GM04503 (cell line): ENCODE data around the gene NPHP3.

Source experiments
- DNase-seq: peaks from one replicate; pipeline ENCODE4 v3.0.0-alpha.2; 2012; ENCODE audit warnings: low read depth

The NPHP3 gene

GRCh38 chr3:132695422-132695821 is 26.8 kb downstream of the NPHP3 start:
- no peak for DNase-seq

DNA sequence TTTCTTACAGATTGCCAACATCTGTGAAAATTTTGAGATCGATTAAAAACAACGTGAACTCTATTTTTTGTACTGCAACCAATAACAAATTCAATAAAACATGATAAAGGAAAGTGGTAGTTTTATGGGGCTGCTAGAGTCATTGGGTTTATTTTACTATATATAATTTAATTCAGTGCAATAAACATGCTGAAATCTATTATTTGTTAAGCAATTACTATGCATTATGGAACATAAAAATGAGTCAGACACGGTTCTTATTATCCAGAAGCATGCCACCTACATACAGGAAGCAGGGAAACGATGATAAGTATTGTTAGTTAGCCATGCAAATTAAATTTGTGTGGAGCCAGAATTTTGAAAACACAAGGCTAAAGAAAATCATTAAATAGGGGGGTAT is 27.2 kb downstream of the NPHP3 start:
- DNase-seq: no peak

DNA sequence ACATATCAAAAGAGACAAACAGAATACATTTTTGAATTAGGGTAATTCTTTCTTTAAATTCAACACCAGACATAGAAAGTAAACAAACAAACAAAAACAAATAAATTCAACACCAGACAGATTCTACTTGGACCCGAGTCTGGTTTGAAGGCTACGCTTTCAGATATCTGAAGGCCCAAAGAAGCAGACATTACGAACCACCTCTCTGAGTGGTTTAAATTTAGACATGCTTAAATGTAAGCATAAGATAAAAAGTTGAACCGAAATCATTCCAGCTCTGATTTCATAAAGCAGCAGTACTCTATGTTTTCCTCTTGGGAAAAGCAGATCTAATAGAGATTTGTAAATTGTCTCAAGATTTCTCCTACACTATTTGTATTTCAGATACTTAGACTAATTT is 32.2 kb downstream of the NPHP3 start:
- DNase-seq: no peak

DNA sequence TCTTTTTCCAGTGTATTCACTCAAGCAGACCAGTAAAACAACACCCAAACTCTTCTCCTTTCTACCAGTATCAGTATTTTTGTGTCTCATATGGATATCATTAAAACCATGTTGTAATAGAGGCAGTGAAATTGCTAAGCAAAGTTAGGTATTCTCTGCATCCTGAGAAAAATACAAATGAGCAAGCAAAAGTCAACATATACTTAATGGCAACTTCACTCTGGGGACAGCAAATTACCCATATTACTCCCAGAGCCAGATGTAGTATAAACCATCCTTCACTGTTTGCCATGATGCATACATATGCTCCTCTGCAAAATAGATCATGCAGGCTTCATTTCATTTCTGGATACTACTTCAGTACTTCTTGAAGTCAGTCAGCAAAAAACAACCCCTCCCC is 40.0 kb downstream of the NPHP3 start:
- no peak for DNase-seq

DNA sequence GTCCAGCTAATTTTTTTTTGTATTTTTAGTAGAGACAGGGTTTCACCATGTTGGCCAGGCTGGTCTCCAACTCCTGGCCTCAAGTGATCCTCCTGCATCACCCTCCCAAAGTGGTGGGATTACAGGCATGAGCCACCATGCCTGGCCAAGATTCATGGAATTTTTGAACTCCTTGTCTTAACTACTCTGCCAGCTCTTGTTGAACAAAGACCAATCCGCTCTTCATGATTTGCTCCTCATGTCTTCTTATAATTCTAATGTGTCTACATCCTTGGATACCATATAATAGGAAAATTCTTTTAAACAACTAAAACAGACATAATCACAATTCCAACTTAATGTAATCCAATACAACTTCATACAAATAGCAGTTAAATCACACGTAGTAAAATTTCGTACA is 40.8 kb downstream of the NPHP3 start:
- no peak for DNase-seq

- no peak for DNase-seq
These were observed 42.3 kb downstream of the NPHP3 start for GRCh38 chr3:132679911-132680310.

DNA sequence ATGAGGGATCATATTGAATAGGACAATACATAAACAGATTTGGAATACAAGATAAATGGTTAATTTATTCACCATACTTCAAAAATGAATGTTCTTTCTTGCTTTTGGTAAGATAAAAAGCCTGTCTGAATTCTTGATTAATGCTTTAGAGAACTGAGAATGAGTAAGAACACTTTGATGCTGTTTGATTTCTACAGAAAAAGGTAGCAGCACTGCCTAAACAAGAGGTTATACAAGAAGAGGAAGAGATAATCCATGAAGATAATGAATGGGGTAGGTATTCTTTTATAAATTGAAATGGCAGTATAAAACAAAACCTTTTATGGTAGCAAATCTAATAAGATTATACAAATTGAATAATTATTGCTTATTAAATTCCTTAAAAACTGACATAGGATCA is 46.8 kb downstream of the NPHP3 start:
- DNase-seq: no peak

DNA sequence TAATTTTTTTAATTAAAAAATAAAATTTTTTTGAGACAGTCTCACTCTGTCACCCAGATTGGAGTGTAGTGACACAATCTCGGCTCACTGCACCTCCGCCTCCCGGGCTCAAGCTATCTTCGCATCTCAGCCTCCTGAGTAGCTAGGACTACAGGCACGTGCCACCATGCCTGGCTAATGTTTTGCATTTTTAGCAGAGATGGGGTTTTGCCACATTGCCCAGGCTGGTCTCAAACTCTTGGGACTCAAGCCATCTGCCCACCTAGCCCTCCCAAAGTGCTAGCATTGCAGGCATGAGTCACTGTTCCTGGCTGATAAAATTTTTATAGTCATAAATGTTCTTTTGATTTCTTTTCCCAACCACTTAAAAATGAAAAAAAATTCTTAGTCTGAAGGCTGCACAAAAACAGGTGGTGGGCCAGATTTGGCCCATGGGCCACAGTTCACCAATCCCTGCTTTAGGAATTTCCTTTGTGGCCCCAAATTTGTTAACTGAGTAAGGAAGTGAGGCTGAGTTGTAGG is 52.9 kb downstream of the NPHP3 start:
- no peak for DNase-seq

DNA sequence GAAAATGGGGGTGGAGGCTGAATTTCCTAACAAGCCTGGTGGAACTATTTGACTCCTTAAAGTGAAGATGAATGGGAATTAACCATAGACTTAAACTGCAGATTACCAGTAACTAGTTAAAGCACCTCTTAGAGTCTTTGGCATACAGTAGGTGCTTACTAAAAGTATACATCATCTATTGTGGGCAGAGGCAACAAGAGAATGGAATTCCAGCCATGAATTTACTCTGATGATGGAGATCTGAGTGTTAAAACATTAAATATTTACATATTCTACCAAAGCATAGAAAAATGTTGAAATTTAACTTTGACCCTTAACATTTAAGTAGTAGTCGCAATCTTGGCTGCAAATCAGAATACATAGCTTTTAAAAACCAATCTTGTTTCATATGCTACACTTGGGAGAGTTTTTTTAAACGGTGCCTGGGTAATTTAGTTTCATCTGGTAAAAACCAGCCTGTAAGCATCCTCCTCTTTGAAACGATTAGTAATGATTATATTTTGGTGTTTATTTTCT is 56.9 kb downstream of the NPHP3 start:
- no peak for DNase-seq

GRCh38 chr3:132662212-132662611 is 60.0 kb downstream of the NPHP3 start:
- no peak for DNase-seq

GRCh38 chr3:132661101-132661500 is 61.1 kb downstream of the NPHP3 start:
- no peak for DNase-seq

DNA sequence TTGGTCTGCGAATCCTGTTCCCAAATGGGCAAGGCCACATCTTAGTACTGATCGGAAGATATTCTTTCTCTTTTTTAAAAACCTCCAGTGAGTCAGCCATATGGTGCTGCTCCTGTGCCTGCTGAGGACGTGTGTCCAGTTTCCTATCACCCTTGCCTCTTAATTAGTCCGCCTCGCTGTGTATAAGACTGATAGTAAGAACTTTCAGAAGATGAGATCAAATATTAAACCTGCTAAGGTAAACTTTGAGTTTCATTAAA is 61.5 kb downstream of the NPHP3 start:
- DNase-seq: no peak

GRCh38 chr3:132660052-132660810 is 62.0 kb downstream of the NPHP3 start, which contains the start of gene UBA5:
UBA5 (plus strand) TSS chr3:132660329; CDS start chr3:132660538, 209 bp downstream.
- DNase-seq: peak; percentile 29

DNA sequence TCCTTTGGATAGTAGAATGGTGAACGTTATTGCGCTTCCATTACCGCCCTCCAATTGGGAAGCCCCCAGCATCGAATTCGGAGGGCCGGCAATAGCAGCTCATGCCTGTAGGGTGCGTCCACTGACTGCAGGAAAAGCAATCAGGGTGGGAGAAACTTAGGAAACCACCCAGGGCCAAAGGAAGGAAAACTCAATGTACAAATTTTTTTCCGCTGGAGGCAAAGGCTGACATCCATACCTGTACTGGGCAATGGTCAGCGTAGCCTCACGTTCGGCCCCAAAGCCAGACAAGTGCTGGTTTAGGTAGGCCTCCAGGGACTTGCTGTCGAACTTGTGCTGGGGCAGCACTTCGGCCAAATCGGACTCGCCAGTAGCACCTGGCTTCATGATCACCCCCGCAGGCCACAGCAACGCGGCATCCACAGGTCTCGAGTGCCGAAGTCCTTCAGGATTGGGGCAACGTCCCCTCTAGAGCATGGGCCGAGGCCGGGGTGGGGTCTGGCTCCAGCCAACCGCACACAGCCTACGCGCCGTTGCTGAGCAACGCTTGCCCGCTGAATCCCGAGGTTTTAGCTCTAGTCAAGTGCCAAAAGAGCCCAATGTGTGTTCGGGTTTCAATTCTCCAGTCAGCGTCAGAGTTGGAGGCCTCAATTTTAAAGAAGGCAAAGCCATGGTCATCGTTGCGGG is 62.7 kb downstream of the NPHP3 start, which contains the start of gene ACAD11:
Gene ACAD11, minus strand, starts transcription at position 445 of the 687 bp plus-strand sequence. Its CDS starts 58 bp downstream, at position 387.
- DNase-seq: peak; percentile 42

GRCh38 chr3:132659000-132659364 is 63.2 kb downstream of the NPHP3 start:
- no peak for DNase-seq

DNA sequence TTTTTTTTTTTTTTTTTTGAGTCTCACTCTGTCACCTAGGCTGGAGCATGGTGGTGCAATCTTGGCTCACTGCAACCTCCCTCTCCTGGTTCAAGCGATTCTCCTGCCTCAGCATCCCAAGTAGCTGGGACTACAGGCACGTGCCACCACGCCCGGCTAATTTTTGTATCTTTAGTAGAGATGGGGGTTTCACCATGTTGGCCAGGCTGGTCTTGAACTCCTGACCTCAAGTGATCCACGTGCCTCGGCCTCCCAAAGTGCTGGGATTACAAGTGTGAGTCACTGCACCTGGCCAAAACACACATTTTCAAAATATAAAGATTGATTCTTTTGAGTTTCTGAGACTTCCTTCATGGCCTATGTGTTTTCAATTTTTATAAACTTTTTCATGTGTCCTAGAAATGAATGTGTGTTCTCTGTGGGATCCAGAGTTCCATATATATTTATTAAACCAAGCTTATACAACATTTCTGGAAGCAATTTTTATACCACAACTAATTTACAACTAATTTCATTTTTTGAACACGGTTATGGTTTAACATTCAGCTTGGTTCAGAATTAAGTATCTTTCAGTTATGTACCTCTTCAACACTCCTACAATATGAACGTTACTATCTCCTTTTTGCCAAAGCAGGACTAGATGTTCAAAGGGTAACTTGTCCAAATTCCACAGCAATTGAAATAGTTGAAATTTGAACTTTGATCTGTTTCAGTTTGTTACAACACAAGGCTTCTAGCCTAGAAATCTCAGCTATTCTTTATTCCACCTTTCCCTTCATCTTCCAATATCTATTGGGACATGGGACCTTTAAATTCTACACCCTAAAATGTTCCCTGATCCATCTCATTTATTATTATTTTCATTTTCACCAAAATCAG is 64.1 kb downstream of the NPHP3 start:
- DNase-seq: no peak

DNA sequence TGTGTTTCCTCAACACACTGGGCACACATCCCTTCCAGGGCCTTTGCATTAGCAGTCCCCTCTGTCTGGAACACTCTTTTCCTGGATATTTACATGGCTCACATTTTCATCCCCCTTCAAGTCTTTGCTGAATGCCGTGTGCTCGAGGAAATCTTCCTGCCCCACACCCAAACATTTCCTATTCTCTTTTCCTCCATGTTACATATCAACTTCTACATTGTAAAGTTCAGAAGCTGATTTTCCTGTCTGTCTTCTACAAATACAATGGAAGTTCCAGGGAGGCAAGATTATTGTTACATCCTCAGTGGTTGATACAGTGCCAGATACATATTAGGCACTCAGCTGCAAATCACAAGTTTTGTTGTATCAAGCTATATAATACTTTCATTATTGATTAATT is 66.7 kb downstream of the NPHP3 start:
- no peak for DNase-seq

DNA sequence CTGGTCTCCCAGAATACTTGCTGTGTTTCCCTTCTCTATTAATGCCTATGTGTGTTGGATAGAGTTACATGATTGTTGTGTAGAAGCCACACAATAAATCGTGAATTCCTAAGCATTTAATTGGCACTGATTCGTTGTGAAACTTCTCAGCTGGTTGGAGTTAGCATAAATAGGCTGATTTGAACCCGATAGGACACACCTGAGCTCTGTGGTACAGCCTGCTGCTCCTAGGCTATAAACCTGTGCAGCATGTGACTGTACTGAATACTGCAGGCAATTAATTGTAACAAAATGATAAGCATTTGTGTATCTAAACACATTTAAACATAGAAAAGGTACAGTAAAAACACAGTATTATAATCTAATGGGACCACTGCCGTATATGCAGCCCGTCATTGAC is 67.5 kb downstream of the NPHP3 start:
- DNase-seq: no peak

- DNase-seq: no peak
These were observed 68.0 kb downstream of the NPHP3 start for GRCh38 chr3:132654190-132654589.

DNA sequence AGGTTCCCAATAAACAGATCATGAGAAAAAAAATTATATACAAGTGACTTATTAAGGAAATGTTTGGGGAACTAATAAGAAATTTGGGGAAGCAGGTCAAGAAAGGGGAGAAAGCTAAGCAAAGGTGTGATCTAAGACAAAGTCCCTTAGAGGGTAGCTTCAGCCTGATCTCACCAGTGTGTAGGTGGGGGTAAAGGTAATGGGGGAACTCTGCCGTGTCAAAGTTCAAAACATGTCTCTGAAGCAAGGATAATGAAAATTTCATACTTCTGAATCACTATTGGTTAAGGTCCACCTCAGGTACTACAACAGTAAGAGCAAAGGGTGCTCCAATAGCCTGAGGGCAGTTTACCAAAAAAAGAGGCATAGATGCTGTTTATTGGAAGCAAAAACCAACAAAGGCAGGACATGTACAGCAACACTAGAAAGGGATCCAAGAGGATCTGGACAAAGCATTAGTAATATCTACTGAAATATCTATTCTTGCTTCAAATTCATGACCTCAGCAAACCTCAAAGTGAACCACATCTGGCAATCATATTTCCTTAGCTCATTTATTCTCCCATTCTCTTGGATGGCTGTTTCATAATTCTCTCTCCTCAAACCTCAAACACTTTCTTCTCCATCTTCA is 69.5 kb downstream of the NPHP3 start:
- peak; percentile 37 for DNase-seq

- no peak for DNase-seq
These were observed 72.1 kb downstream of the NPHP3 start for GRCh38 chr3:132650153-132650552.

DNA sequence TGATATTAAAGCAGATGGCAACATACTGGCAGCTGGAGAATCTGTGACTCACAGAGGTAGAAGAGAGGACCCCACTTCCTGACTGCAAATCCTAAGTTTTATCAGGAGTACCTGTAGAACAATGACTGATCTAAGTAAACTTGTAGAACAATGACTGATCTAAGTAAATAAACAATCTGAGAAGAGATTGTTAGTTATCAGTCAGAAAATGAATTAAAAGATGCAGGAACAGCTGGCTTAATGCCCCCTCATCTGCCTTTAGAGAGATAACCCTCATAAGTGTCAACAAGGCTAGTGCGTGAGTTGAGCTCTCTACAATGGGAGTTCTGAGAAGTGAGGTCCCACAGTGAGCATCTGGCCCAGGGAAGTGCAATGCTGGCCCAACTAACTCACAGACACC is 77.2 kb downstream of the NPHP3 start:
- no peak for DNase-seq
